GM21360 (cell line): ENCODE data around the gene EDN3.

ENCODE experiments used
- ATAC-seq: cut with Tn5 transposase; IDR thresholded peaks from one replicate; pipeline ENCODE4 v1.9.1; 2021; ENCODE audit warnings: mild to moderate bottlenecking, moderate library complexity; ENCODE audit not compliant: unreplicated experiment

Gene EDN3

GRCh38 chr20:59360934-59361333, 60.5 kb downstream of the EDN3 start:
- ATAC-seq = no peak

- ATAC-seq = no peak
These were observed 61.0 kb downstream of the EDN3 start for GRCh38 chr20:59361411-59361810.

- ATAC-seq = no peak
These were observed 62.7 kb downstream of the EDN3 start for GRCh38 chr20:59363101-59363500.

GRCh38 chr20:59364611-59365010, 64.2 kb downstream of the EDN3 start:
- ATAC-seq = no peak

GRCh38 chr20:59365611-59366285, 65.3 kb downstream of the EDN3 start:
- ATAC-seq = no peak

- ATAC-seq = no peak
These were observed 71.0 kb downstream of the EDN3 start for GRCh38 chr20:59371431-59371830.

- ATAC-seq = no peak
These were observed 73.8 kb downstream of the EDN3 start for GRCh38 chr20:59374261-59374660.

- no peak for ATAC-seq
These were observed 75.1 kb downstream of the EDN3 start for GRCh38 chr20:59375541-59375940.
